NCI-H510A (cell line): Measurements from ENCODE around the gene USP36.
"Not testable (repeated sequence)": the region's sequence is repeated elsewhere in the genome, so short reads cannot be mapped to it uniquely, and the experiment has no call there.

Experiments used
- DNase-seq: peaks from one replicate; lab custom pipeline; 2025; lab: John Stamatoyannopoulos, UW

Gene USP36

GRCh38 chr17:78791840-78792709, 48.5 kb downstream of the USP36 start:
- no peak for DNase-seq

- DNase-seq, result no peak
Measured at GRCh38 chr17:78790552-78790951, 50.1 kb downstream of the USP36 start.

- DNase-seq, result no peak
Measured at GRCh38 chr17:78789663-78790181, 50.9 kb downstream of the USP36 start.

- DNase-seq, result no peak
Measured at GRCh38 chr17:78789149-78789662, 51.4 kb downstream of the USP36 start.

- DNase-seq, result no peak
Measured at GRCh38 chr17:78788451-78788850, 52.2 kb downstream of the USP36 start.

- no peak for DNase-seq
Measured at GRCh38 chr17:78787444-78787843, 53.2 kb downstream of the USP36 start.

- no peak for DNase-seq
Measured at GRCh38 chr17:78785663-78786057, 55.0 kb downstream of the USP36 start.

GRCh38 chr17:78785011-78785662, 55.5 kb downstream of the USP36 start:
- no peak for DNase-seq

GRCh38 chr17:78784352-78784751, 56.3 kb downstream of the USP36 start:
- DNase-seq, result no peak

GRCh38 chr17:78783711-78784324, 56.8 kb downstream of the USP36 start:
- DNase-seq, result no peak

- no peak for DNase-seq
Measured at GRCh38 chr17:78781893-78782304, 58.7 kb downstream of the USP36 start, which contains the start of gene CYTH1. CYTH1 (minus strand) TSS chr17:78782273; CDS start chr17:78782223, 50 bp downstream.

- DNase-seq, result no peak
Measured at GRCh38 chr17:78781104-78781892, 59.3 kb downstream of the USP36 start.

- no peak for DNase-seq
Measured at GRCh38 chr17:78780335-78780734, 60.3 kb downstream of the USP36 start.

- DNase-seq, result no peak
Measured at GRCh38 chr17:78779850-78780249, 60.8 kb downstream of the USP36 start.

GRCh38 chr17:78779286-78779651, 61.3 kb downstream of the USP36 start:
- not testable (repeated sequence) for DNase-seq

GRCh38 chr17:78777881-78778280, 62.7 kb downstream of the USP36 start:
- DNase-seq, result no peak

GRCh38 chr17:78774956-78775571, 65.5 kb downstream of the USP36 start:
- no peak for DNase-seq

GRCh38 chr17:78774453-78774852, 66.2 kb downstream of the USP36 start:
- DNase-seq, result no peak

GRCh38 chr17:78771758-78772382, 68.7 kb downstream of the USP36 start:
- no peak for DNase-seq

- no peak for DNase-seq
Measured at GRCh38 chr17:78769196-78769773, 71.3 kb downstream of the USP36 start.
